Fibroblast of lung (primary cell): ENCODE data around the gene MAP7. TPM values are rescaled to one million over a fixed set of nuclear protein-coding genes. Genes with fewer than 3 reads are reported as not detected.

Experiments used
- DNase-seq, 2 donors: peaks; one replicate each; pipeline versions ENCODE4 v3.0.0 to v3.0.0-alpha.2; 2010; ENCODE audit warnings: low read depth in 2 of 2
- H2AFZ ChIP-seq: 2 replicates; pipeline ENCODE4 v1.5.1; 2012; ENCODE audit warnings: low read length, control low read depth, inconsistent platforms
- H3K27ac ChIP-seq: 2 replicates; pipeline ENCODE4 v1.5.1; 2011; ENCODE audit warnings: low read length, control low read depth; ENCODE audit not compliant: insufficient read depth
- H3K27me3 ChIP-seq: 2 replicates; pipeline ENCODE4 v1.5.1; 2011; ENCODE audit warnings: mild to moderate bottlenecking, low read length; ENCODE audit not compliant: control insufficient read depth, insufficient read depth
- H3K36me3 ChIP-seq: 2 replicates; pipeline ENCODE4 v1.5.1; 2011; ENCODE audit warnings: low read length; ENCODE audit not compliant: control insufficient read depth, insufficient read depth
- H3K4me1 ChIP-seq: 2 replicates; pipeline ENCODE4 v1.5.1; 2011; ENCODE audit warnings: low read length; ENCODE audit not compliant: control insufficient read depth, insufficient read depth; ENCODE audit errors: extremely low read depth
- H3K4me2 ChIP-seq: 2 replicates; pipeline ENCODE4 v1.5.1; 2011; ENCODE audit warnings: low read length, control low read depth; ENCODE audit not compliant: insufficient read depth; ENCODE audit errors: extremely low read depth
- H3K4me3 ChIP-seq, 4 experiments: fragments of 200-600 bp in 1 of 4; sonication (generic) in 1 of 4; replicated peaks in 1 of 4; 2 replicates each; pipeline ENCODE4 v1.5.1; 2011 to 2016; ENCODE audit warnings: low read length in 4 of 4, low read depth in 3 of 4, mild to moderate bottlenecking in 3 of 4, control low read depth in 2 of 4, inconsistent platforms in 1 of 4, mixed read lengths in 1 of 4; ENCODE audit not compliant: insufficient read depth in 1 of 4; ENCODE audit errors: control extremely low read depth in 1 of 4
- H3K79me2 ChIP-seq: 2 replicates; pipeline ENCODE4 v1.5.1; 2012; ENCODE audit warnings: mild to moderate bottlenecking, low read length, inconsistent platforms; ENCODE audit not compliant: control insufficient read depth, insufficient read depth
- H3K9ac ChIP-seq: 2 replicates; pipeline ENCODE4 v1.5.1; 2011; ENCODE audit warnings: mild to moderate bottlenecking, low read length, control low read depth; ENCODE audit not compliant: insufficient read depth
- H3K9me3 ChIP-seq: 2 replicates; pipeline ENCODE4 v1.5.1; 2012; ENCODE audit warnings: low read depth, low read length; ENCODE audit not compliant: control insufficient read depth, insufficient read depth
- H4K20me1 ChIP-seq: 2 replicates; pipeline ENCODE4 v1.5.1; 2011; ENCODE audit warnings: low read length; ENCODE audit not compliant: control insufficient read depth, insufficient read depth; ENCODE audit errors: extremely low read depth
- EZH2 ChIP-seq: IDR thresholded peaks from 2 replicates; pipeline ENCODE4 v1.5.1; 2012; ENCODE audit warnings: low read length, control low read depth, mild to moderate bottlenecking; ENCODE audit errors: missing control alignments
- polyA plus RNA-seq, 2 donors: library from polyadenylated mRNA; depleted of rRNA in 1 of 2; stranded (reverse) in 1 of 2; unstranded in 1 of 2; fragments of >200 nt; gene quantifications; 2 replicates each; pipeline ENCODE4 v1.2.1, GENCODE V29; 2011 to 2012; ENCODE audit warnings: missing spikeins in 1 of 2
- total RNA-seq: library from RNA; depleted of rRNA; stranded (reverse); fragments of >200 nt; gene quantifications from 2 replicates; pipeline ENCODE4 v1.2.1, GENCODE V29; 2014
- TF ChIP-seq, protein P1 (sequence below), 2 donors: IDR thresholded peaks in 1 of 2; conservative IDR thresholded peaks in 1 of 2; 1 replicate in 1 of 2; 2 replicates in 1 of 2; pipeline ENCODE4 v1.5.1; 2011 to 2012; ENCODE audit warnings: low read length in 2 of 2, control low read depth in 1 of 2, inconsistent platforms in 1 of 2, low read depth in 1 of 2, mild to moderate bottlenecking in 1 of 2

The MAP7 gene
- total and polyA plus RNA-seq, 2 donors (not counting 1 experiment from before 2014, with no cell fraction given) = 0.40 to 1.5 TPM

DNA sequence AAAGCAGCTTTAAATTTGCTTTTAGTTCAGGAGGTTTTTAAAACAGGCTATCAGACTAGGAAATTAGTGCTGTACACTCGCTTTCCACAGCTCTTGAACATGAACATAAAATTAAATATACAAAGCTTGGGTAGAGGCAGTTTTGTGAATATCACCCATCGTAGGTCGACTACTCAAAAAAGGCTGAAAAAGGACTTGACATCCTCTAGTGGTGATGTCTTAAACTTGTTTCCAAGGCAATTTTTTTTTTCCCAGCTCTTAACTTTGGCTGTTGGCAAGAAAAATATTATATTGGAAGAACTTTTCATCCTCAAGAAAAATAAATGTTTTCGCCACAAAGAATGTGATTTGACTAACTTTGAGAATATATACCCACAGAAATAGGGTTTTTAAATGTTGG is 2.9 kb downstream of the MAP7 start:
- H3K9ac ChIP-seq = no peak overlapping the region
- TF ChIP-seq, protein P1, sequence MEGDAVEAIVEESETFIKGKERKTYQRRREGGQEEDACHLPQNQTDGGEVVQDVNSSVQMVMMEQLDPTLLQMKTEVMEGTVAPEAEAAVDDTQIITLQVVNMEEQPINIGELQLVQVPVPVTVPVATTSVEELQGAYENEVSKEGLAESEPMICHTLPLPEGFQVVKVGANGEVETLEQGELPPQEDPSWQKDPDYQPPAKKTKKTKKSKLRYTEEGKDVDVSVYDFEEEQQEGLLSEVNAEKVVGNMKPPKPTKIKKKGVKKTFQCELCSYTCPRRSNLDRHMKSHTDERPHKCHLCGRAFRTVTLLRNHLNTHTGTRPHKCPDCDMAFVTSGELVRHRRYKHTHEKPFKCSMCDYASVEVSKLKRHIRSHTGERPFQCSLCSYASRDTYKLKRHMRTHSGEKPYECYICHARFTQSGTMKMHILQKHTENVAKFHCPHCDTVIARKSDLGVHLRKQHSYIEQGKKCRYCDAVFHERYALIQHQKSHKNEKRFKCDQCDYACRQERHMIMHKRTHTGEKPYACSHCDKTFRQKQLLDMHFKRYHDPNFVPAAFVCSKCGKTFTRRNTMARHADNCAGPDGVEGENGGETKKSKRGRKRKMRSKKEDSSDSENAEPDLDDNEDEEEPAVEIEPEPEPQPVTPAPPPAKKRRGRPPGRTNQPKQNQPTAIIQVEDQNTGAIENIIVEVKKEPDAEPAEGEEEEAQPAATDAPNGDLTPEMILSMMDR (conservative IDR thresholded peaks at IDR 0.05 in 1 of 2, IDR thresholded peaks at IDR 0.05 in 1 of 2; ENCODE audit: low read depth in 1 of 2, low read length in 2 of 2) = peak; percentile 63 to 84
- no peak for TF ChIP-seq EZH2
- no peak overlapping the region for H3K4me2 ChIP-seq
- H4K20me1 ChIP-seq = no peaks in the 10 kb centered on the region
- H3K9me3 ChIP-seq = no peaks in the 10 kb centered on the region
- no peak overlapping the region for H2AFZ ChIP-seq
- DNase-seq = peak; percentile 45 to 55
- no peaks in the 10 kb centered on the region for H3K79me2 ChIP-seq
- H3K4me3 ChIP-seq = no peak overlapping the region
- H3K27ac ChIP-seq = no peak overlapping the region
- no peaks in the 10 kb centered on the region for H3K27me3 ChIP-seq
- no peaks in the 10 kb centered on the region for H3K36me3 ChIP-seq
- peaks cover 2% of the 10 kb centered on the region for H3K4me1 ChIP-seq

DNA sequence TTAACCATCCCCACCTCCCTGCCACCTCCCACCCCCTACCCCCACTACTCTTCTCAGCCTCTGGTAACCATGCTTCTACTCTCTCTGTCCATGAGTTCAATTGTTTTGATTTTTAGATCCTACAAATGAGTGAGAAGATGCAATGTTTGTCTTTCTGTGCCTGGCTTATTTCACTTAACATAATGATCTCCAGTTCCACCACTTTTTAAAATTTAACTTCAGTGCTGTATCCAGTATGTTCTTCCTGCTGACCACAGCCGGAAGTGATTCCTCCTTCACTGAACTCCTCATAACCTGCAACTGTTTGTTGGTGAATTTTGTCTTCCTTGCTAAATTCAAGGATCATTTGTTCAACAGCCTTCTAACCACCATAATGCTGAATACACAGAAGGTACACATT is 3.9 kb downstream of the MAP7 start:
- no peak for DNase-seq
- no peak overlapping the region for H3K4me2 ChIP-seq
- no peak overlapping the region for H3K27ac ChIP-seq
- no peaks in the 10 kb centered on the region for H3K27me3 ChIP-seq
- no peaks in the 10 kb centered on the region for H3K9me3 ChIP-seq
- no peaks in the 10 kb centered on the region for H3K79me2 ChIP-seq
- no peak overlapping the region for H3K4me3 ChIP-seq
- TF ChIP-seq EZH2 = no peak
- H3K9ac ChIP-seq = no peak overlapping the region
- H2AFZ ChIP-seq = no peak overlapping the region
- H3K4me1 ChIP-seq = peaks cover 2% of the 10 kb centered on the region
- no peaks in the 10 kb centered on the region for H3K36me3 ChIP-seq
- no peaks in the 10 kb centered on the region for H4K20me1 ChIP-seq

DNA sequence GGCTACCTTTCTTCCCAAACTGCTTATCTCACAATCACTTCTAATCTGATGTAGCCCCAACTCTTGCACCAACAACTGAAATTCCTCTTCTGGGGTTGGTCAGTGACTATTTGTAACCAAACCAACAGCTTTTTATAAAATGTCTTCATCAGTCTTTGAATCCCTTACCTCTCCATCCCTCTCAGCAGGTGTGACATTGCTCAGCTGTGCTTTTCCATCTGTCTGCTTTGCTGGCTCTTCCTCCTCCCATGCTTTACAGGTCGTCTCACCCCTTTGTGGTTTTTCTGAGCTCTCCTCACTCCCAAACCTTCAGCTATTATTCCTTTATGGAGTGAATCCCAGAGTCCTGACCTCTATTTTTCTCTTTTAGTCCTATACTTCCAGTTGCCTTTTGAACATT is 5.9 kb downstream of the MAP7 start:
- H3K4me3 ChIP-seq = no peak overlapping the region
- H3K79me2 ChIP-seq = no peaks in the 10 kb centered on the region
- no peaks in the 10 kb centered on the region for H3K9me3 ChIP-seq
- no peak overlapping the region for H3K9ac ChIP-seq
- H3K4me2 ChIP-seq = no peak overlapping the region
- H3K27me3 ChIP-seq = no peaks in the 10 kb centered on the region
- no peaks in the 10 kb centered on the region for H4K20me1 ChIP-seq
- no peak for DNase-seq
- no peaks in the 10 kb centered on the region for H3K4me1 ChIP-seq
- H3K27ac ChIP-seq = no peak overlapping the region
- H2AFZ ChIP-seq = no peak overlapping the region
- TF ChIP-seq, protein P1 (conservative IDR thresholded peaks at IDR 0.05 in 1 of 2, IDR thresholded peaks at IDR 0.05 in 1 of 2; ENCODE audit: low read depth in 1 of 2, low read length in 2 of 2) = no peak
- no peak for TF ChIP-seq EZH2
- H3K36me3 ChIP-seq = no peaks in the 10 kb centered on the region
